ENCODE data around the gene GIT2. TPM values are rescaled to one million over a fixed set of nuclear protein-coding genes. Genes with fewer than 3 reads are reported as not detected.

GIT2 gene, protein sequence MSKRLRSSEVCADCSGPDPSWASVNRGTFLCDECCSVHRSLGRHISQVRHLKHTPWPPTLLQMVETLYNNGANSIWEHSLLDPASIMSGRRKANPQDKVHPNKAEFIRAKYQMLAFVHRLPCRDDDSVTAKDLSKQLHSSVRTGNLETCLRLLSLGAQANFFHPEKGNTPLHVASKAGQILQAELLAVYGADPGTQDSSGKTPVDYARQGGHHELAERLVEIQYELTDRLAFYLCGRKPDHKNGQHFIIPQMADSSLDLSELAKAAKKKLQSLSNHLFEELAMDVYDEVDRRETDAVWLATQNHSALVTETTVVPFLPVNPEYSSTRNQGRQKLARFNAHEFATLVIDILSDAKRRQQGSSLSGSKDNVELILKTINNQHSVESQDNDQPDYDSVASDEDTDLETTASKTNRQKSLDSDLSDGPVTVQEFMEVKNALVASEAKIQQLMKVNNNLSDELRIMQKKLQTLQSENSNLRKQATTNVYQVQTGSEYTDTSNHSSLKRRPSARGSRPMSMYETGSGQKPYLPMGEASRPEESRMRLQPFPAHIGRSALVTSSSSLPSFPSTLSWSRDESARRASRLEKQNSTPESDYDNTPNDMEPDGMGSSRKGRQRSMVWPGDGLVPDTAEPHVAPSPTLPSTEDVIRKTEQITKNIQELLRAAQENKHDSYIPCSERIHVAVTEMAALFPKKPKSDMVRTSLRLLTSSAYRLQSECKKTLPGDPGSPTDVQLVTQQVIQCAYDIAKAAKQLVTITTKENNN
- total RNA-seq (10 to 100 TPM; 47.2 to 51.9 TPM), polyA plus RNA-seq (ENCODE audit: insufficient read depth, low read depth, low replicate concordance) (47.2 TPM)
- long read RNA-seq, donor 1, partial matches to known transcripts = 0 of 1 reads
- long read RNA-seq, donor 1, other reads (novel, unspliced or antisense) = 0 of 1 reads
- long read RNA-seq, donor 2, full-length matches to known transcripts = 4 of 4 reads
- long read RNA-seq, donor 2, partial matches to known transcripts = 0 of 4 reads
- long read RNA-seq, donor 2, other reads (novel, unspliced or antisense) = 0 of 4 reads

DNA sequence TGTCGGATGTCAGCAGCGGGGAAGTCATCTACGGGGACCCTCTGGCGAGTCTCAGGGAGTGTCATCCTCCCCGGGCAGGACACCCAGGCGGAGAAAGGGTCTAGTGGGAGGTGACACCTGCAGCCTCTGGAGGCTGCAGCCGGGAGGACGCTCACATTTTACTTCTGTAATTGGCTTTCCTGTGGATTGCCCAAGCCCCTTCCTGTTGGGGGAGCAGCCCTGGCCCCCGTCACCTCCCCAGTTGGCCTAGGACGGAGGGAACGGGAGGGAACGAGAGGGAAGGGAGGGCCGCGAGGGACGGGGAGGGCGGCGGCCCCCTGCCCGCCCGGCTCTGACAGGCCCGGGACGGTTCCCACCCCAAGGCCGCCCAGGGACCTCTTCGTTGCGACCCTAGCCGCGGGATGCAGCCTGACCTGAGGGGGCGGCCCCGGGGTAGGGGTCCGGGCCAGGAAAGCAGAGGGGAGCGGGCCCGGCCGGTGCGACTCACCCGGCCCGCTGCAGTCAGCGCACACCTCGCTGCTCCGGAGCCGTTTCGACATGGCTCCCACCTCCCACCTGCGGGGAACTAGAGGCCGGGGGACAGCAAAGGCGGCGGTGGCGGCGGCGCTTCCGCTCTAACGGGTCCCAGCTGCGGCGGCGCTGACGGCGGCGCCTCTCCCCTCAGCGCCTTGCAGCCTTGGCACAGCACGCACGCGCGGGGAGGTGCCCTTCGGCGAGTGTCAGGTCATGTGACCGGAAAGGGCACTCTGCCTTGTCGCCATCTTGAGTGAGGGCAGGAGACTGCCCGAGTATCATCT is at the start of gene GIT2:
Gene GIT2, minus strand, starts transcription at position 683 of the 797 bp plus-strand sequence. Its CDS starts 144 bp downstream, at position 539.
- H3K27ac ChIP-seq = peak within 1 kb of the TSS; percentile 71 to 79
- TF ChIP-seq CTCF (IDR thresholded peaks at IDR 0.05) (no peak), POLR2A (IDR thresholded peaks at IDR 0.05) (peak; percentile 45)
- intact Hi-C loops (cut with DNase I; ENCODE audit: low total_unique reads) = no loop called here
- H3K27me3 ChIP-seq = no peaks in the 10 kb centered on the region
- H3K36me3 ChIP-seq (ENCODE audit: low read depth, missing control alignments) = no peaks in the 10 kb centered on the region
- peak within 1 kb of the TSS; percentile 99 to 100 for H3K4me3 ChIP-seq
- H3K9me3 ChIP-seq = no peaks in the 10 kb centered on the region
- WGBS, 2 donors = 1% methylated on average over 14 to 57 of the region's 65 CpGs
- peaks cover 12% of the 10 kb centered on the region for H3K4me1 ChIP-seq
- DNase-seq = peak; percentile 96

GRCh38 chr12:110042264-110042663 is 46.1 kb upstream of the GIT2 start:
- H3K27ac ChIP-seq = no peak overlapping the region
- no peak for DNase-seq
- peaks cover 21% of the 10 kb centered on the region for H3K4me1 ChIP-seq
- intact Hi-C loops (cut with DNase I; ENCODE audit: low total_unique reads) = no loop called here
- TF ChIP-seq POLR2A (IDR thresholded peaks at IDR 0.05) (no peak), CTCF (IDR thresholded peaks at IDR 0.05) (no peak)
- no peak overlapping the region for H3K4me3 ChIP-seq
- no peaks in the 10 kb centered on the region for H3K27me3 ChIP-seq
- WGBS, 2 donors = 91 to 95% methylated on average over 3 of the region's 3 CpGs
- no peaks in the 10 kb centered on the region for H3K9me3 ChIP-seq
- no peaks in the 10 kb centered on the region for H3K36me3 ChIP-seq (ENCODE audit: low read depth, missing control alignments)

DNA sequence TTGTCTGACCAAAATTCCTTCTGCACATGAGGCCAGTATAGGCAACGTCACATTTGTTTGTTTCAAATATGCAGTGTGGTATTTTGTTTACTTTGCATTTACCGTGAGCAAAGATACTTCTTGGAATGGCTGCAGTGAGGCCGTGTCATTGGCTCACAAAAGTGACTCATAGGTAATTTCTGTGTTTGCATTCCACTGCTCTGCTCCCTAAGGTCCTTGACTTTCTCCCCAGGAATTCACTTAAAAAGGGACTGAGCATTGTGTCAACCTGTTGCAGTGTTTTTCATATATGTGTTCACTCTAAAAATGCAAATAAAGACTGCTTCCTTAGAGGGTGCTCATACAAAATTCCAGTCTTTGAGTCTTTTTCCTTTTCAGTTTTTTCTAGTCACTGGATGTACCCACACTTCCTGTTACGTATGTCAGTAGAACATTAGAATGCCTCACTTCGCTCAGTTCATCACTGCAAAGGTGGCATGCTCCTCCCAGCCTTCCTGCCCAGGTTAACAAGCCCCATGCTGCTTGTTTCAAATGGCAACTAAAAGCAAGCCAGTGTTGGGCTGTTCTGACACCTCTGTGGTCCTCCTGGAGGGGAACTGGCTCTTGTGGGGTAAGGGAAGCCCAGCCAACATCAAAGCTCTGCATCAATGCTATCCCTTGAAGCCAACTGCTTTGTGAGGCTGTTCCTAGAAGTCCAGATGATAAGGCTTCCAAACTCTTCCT is 43.1 kb upstream of the GIT2 start:
- no peaks in the 10 kb centered on the region for H3K27me3 ChIP-seq
- H3K4me3 ChIP-seq = no peak overlapping the region
- 61 to 62% methylated on average over 5 of the region's 5 CpGs for WGBS, 2 donors
- H3K9me3 ChIP-seq = no peaks in the 10 kb centered on the region
- no peak for DNase-seq
- H3K27ac ChIP-seq = peak overlapping the region in 1 of 2 donors; percentile 20
- H3K4me1 ChIP-seq = peaks cover 11% of the 10 kb centered on the region
- TF ChIP-seq POLR2A (IDR thresholded peaks at IDR 0.05) = no peak
- TF ChIP-seq CTCF (IDR thresholded peaks at IDR 0.05) = no peak
- intact Hi-C loops (cut with DNase I; ENCODE audit: low total_unique reads) = no loop called here
- no peaks in the 10 kb centered on the region for H3K36me3 ChIP-seq (ENCODE audit: low read depth, missing control alignments)

DNA sequence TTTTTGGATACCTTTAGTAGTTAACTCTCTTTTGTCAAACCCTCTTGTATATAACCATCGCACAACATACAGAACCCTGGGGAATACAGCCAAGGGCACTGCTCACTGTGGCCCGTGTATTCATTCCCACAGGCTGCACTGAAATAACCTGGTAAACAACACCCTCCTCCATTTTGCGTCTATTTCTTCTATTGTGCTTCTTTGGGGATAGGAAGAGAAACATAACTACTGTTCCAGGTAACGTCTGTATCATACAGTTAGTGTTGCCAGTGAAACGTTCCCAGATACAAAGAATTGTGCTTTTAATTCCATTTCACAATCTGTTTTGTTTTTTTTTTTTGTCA is 42.5 kb upstream of the GIT2 start:
- no peaks in the 10 kb centered on the region for H3K27me3 ChIP-seq
- H3K27ac ChIP-seq = peak overlapping the region in 1 of 2 donors; percentile 20
- H3K4me1 ChIP-seq = peaks cover 11% of the 10 kb centered on the region
- intact Hi-C loops (cut with DNase I; ENCODE audit: low total_unique reads) = no loop called here
- H3K9me3 ChIP-seq = no peaks in the 10 kb centered on the region
- no peak for DNase-seq
- no peaks in the 10 kb centered on the region for H3K36me3 ChIP-seq (ENCODE audit: low read depth, missing control alignments)
- no peak overlapping the region for H3K4me3 ChIP-seq
- 60 to 63% methylated on average over 5 of the region's 5 CpGs for WGBS, 2 donors
- TF ChIP-seq CTCF (IDR thresholded peaks at IDR 0.05) = no peak
- TF ChIP-seq POLR2A (IDR thresholded peaks at IDR 0.05) = no peak
